SK-N-SH (cell line): Measurements from ENCODE around the gene CARD6. TPM values are rescaled to one million over a fixed set of nuclear protein-coding genes. Genes with fewer than 3 reads are reported as not detected.

Experiments used
- CTCF ChIA-PET: fragments of 300-600, 350-600 bp; formaldehyde crosslinking; extraction: SDS; loops from one replicate; lab custom pipeline; 2021; lab: Yijun Ruan, JAX
- POLR2A ChIA-PET: fragments of 350-600 bp; sonication (Branson Sonifier 250); formaldehyde crosslinking; extraction: SDS; loops from one replicate; lab custom pipeline; 2020; ENCODE audit warnings: antibody characterized with exemption, inconsistent platforms; lab: Yijun Ruan, JAX
- DNase-seq: peaks from one replicate; pipeline ENCODE4 v3.0.0; 2012
- H2AFZ ChIP-seq: fragments of 200-600 bp; sonication (generic); 2 replicates; pipeline ENCODE4 v1.8.1; 2016; ENCODE audit warnings: antibody characterized with exemption, mild to moderate bottlenecking, low read depth
- H3F3A ChIP-seq: fragments of 200-600 bp; sonication (generic); replicated peaks from 2 replicates; pipeline ENCODE3; 2016; ENCODE audit warnings: antibody characterized with exemption, mild to moderate bottlenecking; ENCODE audit not compliant: insufficient read depth
- H3K27ac ChIP-seq, 2 experiments: fragments of 200-500 bp in 1 of 2; fragments of 200-600 bp in 1 of 2; sonication (Bioruptor generic) in 1 of 2; sonication (generic), shearing (Covaris generic) in 1 of 2; 2 replicates each; pipeline versions ENCODE4 v1.5.1 to v1.6.1; 2014 to 2016; ENCODE audit warnings: low read depth in 2 of 2, inconsistent platforms in 1 of 2, low read length in 1 of 2, mild to moderate bottlenecking in 1 of 2, mixed read lengths in 1 of 2
- H3K27me3 ChIP-seq: fragments of 200-600 bp; sonication (generic), shearing (Covaris generic); 2 replicates; pipeline ENCODE4 v1.6.1; 2016; ENCODE audit warnings: mixed run types; ENCODE audit not compliant: insufficient read depth
- H3K36me3 ChIP-seq, 2 experiments: fragments of 200-500 bp in 1 of 2; fragments of 200-600 bp in 1 of 2; sonication (Bioruptor generic) in 1 of 2; sonication (generic) in 1 of 2; replicated peaks in 1 of 2; 2 replicates each; pipeline versions ENCODE3 to v1.5.1; 2014 to 2016; ENCODE audit warnings: low read length in 1 of 2, mild to moderate bottlenecking in 1 of 2; ENCODE audit not compliant: insufficient read depth in 2 of 2, control insufficient read depth in 1 of 2
- H3K4me1 ChIP-seq, 2 experiments: fragments of 200-500 bp in 1 of 2; fragments of 200-600 bp in 1 of 2; sonication (Bioruptor generic) in 1 of 2; sonication (generic), shearing (Covaris generic) in 1 of 2; 2 replicates each; pipeline versions ENCODE4 v1.5.1 to v1.6.1; 2014 to 2016; ENCODE audit warnings: low read depth in 1 of 2, low read length in 1 of 2, mixed run types in 1 of 2; ENCODE audit not compliant: insufficient read depth in 2 of 2, control insufficient read depth in 1 of 2
- H3K4me2 ChIP-seq: fragments of 200-600 bp; sonication (generic), shearing (Covaris generic); 2 replicates; pipeline ENCODE4 v1.6.1; 2017; ENCODE audit warnings: mixed run types
- H3K4me3 ChIP-seq, 2 experiments: fragments of 200-500 bp in 1 of 2; fragments of 200-600 bp in 1 of 2; sonication (Bioruptor generic) in 1 of 2; sonication (generic), shearing (Covaris generic) in 1 of 2; 2 replicates each; pipeline versions ENCODE4 v1.5.1 to v1.8.1; 2014 to 2016; ENCODE audit warnings: low read depth in 2 of 2, inconsistent platforms in 1 of 2, low read length in 1 of 2, mild to moderate bottlenecking in 1 of 2, mixed read lengths in 1 of 2, moderate library complexity in 1 of 2
- H3K79me2 ChIP-seq: fragments of 200-600 bp; sonication (generic); 2 replicates; pipeline ENCODE4 v1.8.1; 2017; ENCODE audit warnings: mild to moderate bottlenecking; ENCODE audit not compliant: insufficient read depth
- H3K9ac ChIP-seq: fragments of 200-600 bp; sonication (generic); 2 replicates; pipeline ENCODE4 v1.6.1; 2017; ENCODE audit warnings: mixed run types
- H3K9me2 ChIP-seq: fragments of 200-600 bp; sonication (generic); 2 replicates; pipeline ENCODE4 v1.6.1; 2017; ENCODE audit warnings: mixed run types
- H3K9me3 ChIP-seq: fragments of 200-600 bp; sonication (generic); 2 replicates; pipeline ENCODE4 v1.6.1; 2017; ENCODE audit warnings: mixed run types, mild to moderate bottlenecking, moderate library complexity
- H4K20me1 ChIP-seq: fragments of 200-600 bp; sonication (generic); 2 replicates; pipeline ENCODE4 v1.6.1; 2017; ENCODE audit warnings: mild to moderate bottlenecking, mixed run types; ENCODE audit not compliant: insufficient read depth
- CHD2 ChIP-seq: fragments of 150-350 bp; IDR thresholded peaks from 2 replicates; pipeline ENCODE4 v1.6.1; 2018; ENCODE audit warnings: low read length; ENCODE audit not compliant: partially characterized antibody
- CTCF ChIP-seq: fragments of 200-600 bp; sonication (generic); IDR thresholded peaks from 2 replicates; pipeline ENCODE4 v1.6.1; 2017; ENCODE audit warnings: antibody characterized with exemption, mild to moderate bottlenecking, moderate library complexity
- FOXJ3 ChIP-seq: sonication (generic); formaldehyde crosslinking; IDR thresholded peaks from 2 replicates; pipeline ENCODE4 v1.5.1; 2020; ENCODE audit warnings: mild to moderate bottlenecking, missing genetic modification reagents
- GABPA ChIP-seq: IDR thresholded peaks from 2 replicates; pipeline ENCODE4 v1.4.0; 2012; ENCODE audit warnings: low read depth, mild to moderate bottlenecking
- IRF3 ChIP-seq: fragments of 150-350 bp; IDR thresholded peaks from 2 replicates; pipeline ENCODE4 v1.6.1; 2016; ENCODE audit warnings: mild to moderate bottlenecking, low read depth, low read length
- MAX ChIP-seq: IDR thresholded peaks from 2 replicates; pipeline ENCODE4 v1.4.0; 2012; ENCODE audit warnings: low read depth
- MXI1 ChIP-seq: IDR thresholded peaks from 2 replicates; pipeline ENCODE4 v1.6.1; 2012; ENCODE audit warnings: mild to moderate bottlenecking, low read depth, low read length, improper control_type of control experiment
- POLR2AphosphoS5 ChIP-seq: IDR thresholded peaks from 2 replicates; pipeline ENCODE4 v1.6.1; 2012; ENCODE audit warnings: low read depth, low read length
- RAD21 ChIP-seq: IDR thresholded peaks from 2 replicates; pipeline ENCODE4 v1.6.1; 2012; ENCODE audit warnings: mild to moderate bottlenecking, low read length
- RCOR1 ChIP-seq: fragments of 150-350 bp; IDR thresholded peaks from 2 replicates; pipeline ENCODE4 v1.6.1; 2017; ENCODE audit warnings: antibody characterized with exemption, low read length
- REST ChIP-seq: IDR thresholded peaks from 2 replicates; pipeline ENCODE4 v1.6.1; 2012; ENCODE audit warnings: mild to moderate bottlenecking, low read depth, low read length, moderate library complexity
- RFX5 ChIP-seq: IDR thresholded peaks from 2 replicates; pipeline ENCODE4 v1.6.1; 2012; ENCODE audit warnings: mild to moderate bottlenecking, improper control_type of control experiment, low read length
- SIN3A ChIP-seq: IDR thresholded peaks from 2 replicates; pipeline ENCODE4 v1.6.1; 2012; ENCODE audit warnings: low read depth, mild to moderate bottlenecking, low read length, moderate library complexity, borderline replicate concordance
- TCF12 ChIP-seq: IDR thresholded peaks from 2 replicates; pipeline ENCODE4 v1.4.0; 2012
- USF2 ChIP-seq: fragments of 150-350 bp; IDR thresholded peaks from 2 replicates; pipeline ENCODE4 v1.6.1; 2017; ENCODE audit warnings: antibody characterized with exemption, low read length, low read depth, borderline replicate concordance
- ZBTB33 ChIP-seq: IDR thresholded peaks from 2 replicates; pipeline ENCODE4 v1.4.0; 2012; ENCODE audit warnings: low read depth, borderline replicate concordance
- WGBS: methylation state at CpG from one replicate; pipeline ENCODE4 v1.1.6; 2017; ENCODE audit warnings: low lambda C conversion rate; 5-methylcytosine and 5-hydroxymethylcytosine counted together
- polyA plus RNA-seq, 3 experiments: library from polyadenylated mRNA; depleted of rRNA; stranded (reverse); fragments of >200 nt; gene quantifications; 2 replicates each; pipeline ENCODE4 v1.2.3, GENCODE V29; 2012

CARD6 gene
- polyA plus RNA-seq, 1 of the 3 experiments (the other 2 are of a cell fraction) = 0.03 TPM

- H3K9me3 ChIP-seq = no peaks in the 10 kb centered on the region
- POLR2A ChIA-PET = no interaction called here
- no peak for DNase-seq
- H3K27me3 ChIP-seq = no peaks in the 10 kb centered on the region; the same call in 1 of the 2 replicates
- no peaks in the 10 kb centered on the region for H3K36me3 ChIP-seq
- no peaks in the 10 kb centered on the region for H3F3A ChIP-seq
- 33% methylated on average over 1 of the region's 1 CpG for WGBS
- no peaks in the 10 kb centered on the region for H3K4me1 ChIP-seq
- H3K4me3 ChIP-seq = no peak overlapping the region
- H3K4me2 ChIP-seq = no peak overlapping the region
- CTCF ChIA-PET = interaction anchor here (2.4 kb wide), 1 partner anchor 10 kb away, joined by 11 read pairs; no protein-coding TSS in a partner anchor
- H4K20me1 ChIP-seq = no peaks in the 10 kb centered on the region
- no peaks in the 10 kb centered on the region for H3K79me2 ChIP-seq
- TF ChIP-seq RAD21 = no peak
- no peak for TF ChIP-seq CHD2
- no peak for TF ChIP-seq FOXJ3 (CRISPR knock-in tag)
- TF ChIP-seq ZBTB33 = no peak
- no peak for TF ChIP-seq CTCF
- TF ChIP-seq IRF3 = no peak
- no peak for TF ChIP-seq USF2
- TF ChIP-seq TCF12 = no peak
- no peak for TF ChIP-seq POLR2AphosphoS5
- TF ChIP-seq, all 33 proteins: peak for 0
- Histone ChIP-seq H3K9me2 (no peaks in the 10 kb centered on the region), H3K9ac (no peak overlapping the region), H3K27ac (no peak overlapping the region), H2AFZ (no peak overlapping the region)
These were observed 28.2 kb downstream of the CARD6 start for GRCh38 chr5:40869384-40869783.

- CTCF ChIA-PET = interaction anchor here (2.4 kb wide), 1 partner anchor 8 kb away, joined by 11 read pairs; no protein-coding TSS in a partner anchor
- no peak for TF ChIP-seq REST
- TF ChIP-seq TCF12 = no peak
- TF ChIP-seq RCOR1 = no peak
- TF ChIP-seq FOXJ3 (CRISPR knock-in tag) = no peak
- TF ChIP-seq GABPA = no peak
- TF ChIP-seq MXI1 = no peak
- no peak for TF ChIP-seq SIN3A
- TF ChIP-seq RFX5 = no peak
- TF ChIP-seq USF2 = no peak
- TF ChIP-seq MAX = no peak
These were observed 30.0 kb downstream of the CARD6 start for GRCh38 chr5:40871177-40871576.

More at GRCh38 chr5:40871177-40871576, 30.0 kb downstream of the CARD6 start:
- Histone ChIP-seq H2AFZ (no peak overlapping the region), H3K36me3 (no peaks in the 10 kb centered on the region), H3K9me3 (no peaks in the 10 kb centered on the region), H3K4me2 (no peak overlapping the region), H3K4me1 (no peaks in the 10 kb centered on the region), H3F3A (no peaks in the 10 kb centered on the region), H3K27me3 (no peaks in the 10 kb centered on the region; the same call in 1 of the 2 replicates), H3K4me3 (no peak overlapping the region), H4K20me1 (no peaks in the 10 kb centered on the region), H3K9ac (no peak overlapping the region), H3K27ac (no peak overlapping the region), H3K9me2 (no peaks in the 10 kb centered on the region), H3K79me2 (no peaks in the 10 kb centered on the region)
- DNase-seq = no peak
- POLR2A ChIA-PET = interaction anchor here (1.2 kb wide), 1 partner anchor 36 kb away, joined by 3 read pairs; the partner anchor contains the start of gene RPL37
- WGBS = 48% methylated on average over 4 of the region's 4 CpGs
